ENCODE measurements around the gene PTPN23.

The PTPN23 gene

DNA sequence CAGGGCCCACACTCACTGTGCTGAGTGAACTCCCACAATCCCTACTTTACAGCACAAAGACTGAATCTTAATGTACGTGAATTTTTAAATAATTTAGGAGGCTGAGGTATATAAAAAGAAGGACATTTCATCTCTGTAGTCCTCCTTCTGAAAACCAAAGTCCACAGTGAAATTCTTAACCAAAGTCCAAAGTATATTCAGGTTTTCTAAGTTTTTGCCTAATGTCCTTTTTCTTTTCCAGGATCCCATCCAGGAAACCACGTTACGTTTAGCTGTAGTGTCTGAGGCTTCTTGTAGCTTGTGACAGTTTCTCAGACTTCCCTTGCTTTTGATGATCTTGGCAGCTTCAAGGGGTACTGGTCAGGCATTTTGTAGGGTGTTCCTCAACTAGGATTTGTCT lies 50.4 kb downstream of the PTPN23 start:
- in situ Hi-C loops (cut with MboI; ENCODE audit: low pct_unique_long_range_greater_than_20kb, low sequenced_read_pairs, unreplicated experiment) = no loop called here

DNA sequence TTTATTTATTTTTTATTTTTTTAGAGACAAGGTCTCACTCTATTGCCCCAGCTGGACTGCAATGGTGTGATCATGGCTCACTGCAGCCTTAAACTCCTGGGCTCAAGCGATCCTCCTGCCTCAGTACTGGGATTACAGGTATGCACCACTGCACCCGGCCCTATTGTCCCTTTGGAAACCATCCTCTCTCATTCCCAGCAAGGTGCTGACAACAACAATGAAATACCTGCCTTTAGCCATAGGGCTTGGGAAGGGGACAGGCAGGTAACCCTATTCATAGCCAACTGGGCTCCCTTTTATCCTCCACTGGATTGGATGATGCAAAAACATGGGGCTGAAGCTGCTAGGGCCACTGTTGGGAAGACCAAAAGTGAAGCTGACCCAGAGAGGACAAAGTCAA lies 51.9 kb downstream of the PTPN23 start:
- no peak for DNase-seq (ENCODE audit: low spot score)
- TF ChIP-seq, protein P1, sequence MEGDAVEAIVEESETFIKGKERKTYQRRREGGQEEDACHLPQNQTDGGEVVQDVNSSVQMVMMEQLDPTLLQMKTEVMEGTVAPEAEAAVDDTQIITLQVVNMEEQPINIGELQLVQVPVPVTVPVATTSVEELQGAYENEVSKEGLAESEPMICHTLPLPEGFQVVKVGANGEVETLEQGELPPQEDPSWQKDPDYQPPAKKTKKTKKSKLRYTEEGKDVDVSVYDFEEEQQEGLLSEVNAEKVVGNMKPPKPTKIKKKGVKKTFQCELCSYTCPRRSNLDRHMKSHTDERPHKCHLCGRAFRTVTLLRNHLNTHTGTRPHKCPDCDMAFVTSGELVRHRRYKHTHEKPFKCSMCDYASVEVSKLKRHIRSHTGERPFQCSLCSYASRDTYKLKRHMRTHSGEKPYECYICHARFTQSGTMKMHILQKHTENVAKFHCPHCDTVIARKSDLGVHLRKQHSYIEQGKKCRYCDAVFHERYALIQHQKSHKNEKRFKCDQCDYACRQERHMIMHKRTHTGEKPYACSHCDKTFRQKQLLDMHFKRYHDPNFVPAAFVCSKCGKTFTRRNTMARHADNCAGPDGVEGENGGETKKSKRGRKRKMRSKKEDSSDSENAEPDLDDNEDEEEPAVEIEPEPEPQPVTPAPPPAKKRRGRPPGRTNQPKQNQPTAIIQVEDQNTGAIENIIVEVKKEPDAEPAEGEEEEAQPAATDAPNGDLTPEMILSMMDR (IDR thresholded peaks at IDR 0.05; ENCODE audit: extremely low read depth, insufficient read depth, missing control alignments) = no peak
- in situ Hi-C loops (cut with MboI; ENCODE audit: low pct_unique_long_range_greater_than_20kb, low sequenced_read_pairs, unreplicated experiment) = no loop called here

More for the DNA sequence above, 50.4 kb downstream of the PTPN23 start:
- no peak for DNase-seq (ENCODE audit: low spot score)
- TF ChIP-seq, protein P1 (IDR thresholded peaks at IDR 0.05; ENCODE audit: extremely low read depth, insufficient read depth, missing control alignments) = no peak

DNA sequence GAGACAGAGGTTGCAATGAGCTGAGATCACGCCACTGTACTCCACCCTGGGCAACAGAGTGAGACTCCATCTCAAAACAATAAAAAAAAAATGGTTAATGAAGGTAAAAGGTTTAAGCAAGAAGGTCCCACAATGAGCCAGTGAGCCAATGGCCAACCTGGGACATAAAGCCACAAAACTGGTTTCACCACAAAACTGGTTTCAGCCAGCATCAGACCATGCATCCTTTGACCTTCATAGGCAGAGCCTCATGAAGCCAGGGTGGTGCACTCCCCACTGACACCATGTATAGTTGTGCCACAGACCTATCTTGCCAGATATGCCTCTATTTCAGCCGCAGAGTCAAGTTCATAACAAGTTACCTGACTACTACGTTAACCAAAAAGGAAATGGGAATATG lies 53.0 kb downstream of the PTPN23 start:
- in situ Hi-C loops (cut with MboI; ENCODE audit: low pct_unique_long_range_greater_than_20kb, low sequenced_read_pairs, unreplicated experiment) = no loop called here
- no peak for DNase-seq (ENCODE audit: low spot score)
- TF ChIP-seq, protein P1 (IDR thresholded peaks at IDR 0.05; ENCODE audit: extremely low read depth, insufficient read depth, missing control alignments) = no peak

DNA sequence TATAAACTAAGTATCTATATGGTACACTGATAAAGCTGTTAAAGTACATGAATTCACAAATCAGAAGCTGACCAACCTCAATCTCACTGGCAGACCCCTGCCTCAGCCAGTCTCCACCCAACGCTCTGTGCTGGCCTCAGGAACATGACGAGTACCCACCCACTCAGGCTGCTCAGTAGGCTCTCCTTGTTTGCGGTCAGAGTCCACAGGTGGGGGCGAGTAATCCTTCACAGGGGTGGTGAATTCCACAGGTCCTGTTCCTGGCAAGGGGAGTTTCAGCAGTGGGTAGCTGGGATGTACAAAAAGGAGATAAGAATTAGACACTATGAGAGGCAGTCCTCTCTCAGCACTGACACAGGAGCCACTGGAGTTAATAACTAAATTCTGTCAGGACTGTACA lies 54.0 kb downstream of the PTPN23 start:
- in situ Hi-C loops (cut with MboI; ENCODE audit: low pct_unique_long_range_greater_than_20kb, low sequenced_read_pairs, unreplicated experiment) = no loop called here
- DNase-seq (ENCODE audit: low spot score) = no peak
- TF ChIP-seq, protein P1 (IDR thresholded peaks at IDR 0.05; ENCODE audit: extremely low read depth, insufficient read depth, missing control alignments) = no peak

DNA sequence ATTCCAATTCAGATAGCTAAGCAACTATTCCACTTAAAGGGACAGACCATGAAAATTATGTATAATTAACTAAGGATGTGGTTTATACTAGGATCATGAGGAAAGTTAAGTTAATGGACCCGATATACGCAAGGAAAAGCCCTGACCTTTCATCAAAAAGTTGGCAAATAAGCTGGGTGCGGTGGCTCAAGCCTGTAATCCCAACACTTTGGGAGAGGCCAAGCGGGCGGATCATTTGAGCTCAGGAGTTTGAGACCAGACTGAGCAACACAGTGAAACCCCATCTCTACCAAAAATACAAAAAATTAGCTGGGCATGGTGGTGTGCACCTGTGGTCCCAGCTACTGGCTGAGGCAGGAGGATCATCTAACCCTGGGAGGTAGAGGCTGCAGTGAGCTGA lies 55.4 kb downstream of the PTPN23 start:
- in situ Hi-C loops (cut with MboI; ENCODE audit: low pct_unique_long_range_greater_than_20kb, low sequenced_read_pairs, unreplicated experiment) = no loop called here
- TF ChIP-seq, protein P1 (IDR thresholded peaks at IDR 0.05; ENCODE audit: extremely low read depth, insufficient read depth, missing control alignments) = no peak
- no peak for DNase-seq (ENCODE audit: low spot score)

DNA sequence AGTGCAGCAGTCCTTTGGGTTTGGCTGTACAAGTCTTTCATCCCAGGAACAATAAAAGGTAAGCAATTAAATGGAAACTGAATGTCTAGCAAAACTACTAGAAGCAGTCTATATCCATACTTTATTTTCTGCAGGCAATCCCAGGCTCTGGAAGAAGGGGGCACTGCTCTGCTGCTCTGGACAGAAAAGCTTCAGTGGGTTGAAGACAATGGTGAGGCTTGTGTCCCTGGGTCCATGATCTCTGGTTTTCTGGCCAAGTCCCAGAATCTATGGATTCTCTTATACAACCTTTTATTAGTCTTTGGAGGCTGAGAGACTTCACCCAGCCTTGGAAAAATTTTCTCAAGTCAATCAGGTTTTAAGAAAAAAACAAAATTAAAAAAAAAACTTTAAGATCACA lies 59.3 kb downstream of the PTPN23 start:
- TF ChIP-seq, protein P1 (IDR thresholded peaks at IDR 0.05; ENCODE audit: extremely low read depth, insufficient read depth, missing control alignments) = peak; percentile 34
- DNase-seq (ENCODE audit: low spot score) = no peak
- in situ Hi-C loops (cut with MboI; ENCODE audit: low pct_unique_long_range_greater_than_20kb, low sequenced_read_pairs, unreplicated experiment) = no loop called here

Data from GM13977 (cell line).